HAP-1 (cell line): ENCODE results near the gene CLTB.

Experiments used
- DNase-seq, 2 experiments: peaks; one replicate each; pipeline ENCODE4 v3.0.0-alpha.2; 2016 to 2020; ENCODE audit warnings: low spot score in 2 of 2
- H3K27me3 ChIP-seq: fragments of 250-450 bp; sonication (Bioruptor Pico); 2 replicates; pipeline ENCODE4 v1.5.1; 2020; ENCODE audit warnings: low read depth, mild to moderate bottlenecking, moderate library complexity
- H3K36me3 ChIP-seq: fragments of 250-450 bp; sonication (Bioruptor Pico); replicated peaks from 2 replicates; pipeline ENCODE4 v1.5.1; 2020; ENCODE audit warnings: mild to moderate bottlenecking
- H3K4me1 ChIP-seq: fragments of 250-450 bp; sonication (Bioruptor Pico); 2 replicates; pipeline ENCODE4 v1.5.1; 2020; ENCODE audit warnings: mild to moderate bottlenecking
- H3K4me3 ChIP-seq: fragments of 250-450 bp; sonication (Bioruptor Pico); 2 replicates; pipeline ENCODE4 v1.5.1; 2020; ENCODE audit warnings: mild to moderate bottlenecking, moderate library complexity
- H3K9me3 ChIP-seq: fragments of 250-450 bp; sonication (Bioruptor Pico); 2 replicates; pipeline ENCODE4 v1.5.1; 2020; ENCODE audit warnings: mild to moderate bottlenecking, moderate library complexity
- in situ Hi-C: fragments of 300-500 bp; cut with MboI; formaldehyde crosslinking; loops from 3 replicates; pipeline ENCODE4 v1.14.3; 2020; ENCODE audit warnings: low sequenced_read_pairs, inconsistent platforms, mixed read lengths

Gene CLTB

DNA sequence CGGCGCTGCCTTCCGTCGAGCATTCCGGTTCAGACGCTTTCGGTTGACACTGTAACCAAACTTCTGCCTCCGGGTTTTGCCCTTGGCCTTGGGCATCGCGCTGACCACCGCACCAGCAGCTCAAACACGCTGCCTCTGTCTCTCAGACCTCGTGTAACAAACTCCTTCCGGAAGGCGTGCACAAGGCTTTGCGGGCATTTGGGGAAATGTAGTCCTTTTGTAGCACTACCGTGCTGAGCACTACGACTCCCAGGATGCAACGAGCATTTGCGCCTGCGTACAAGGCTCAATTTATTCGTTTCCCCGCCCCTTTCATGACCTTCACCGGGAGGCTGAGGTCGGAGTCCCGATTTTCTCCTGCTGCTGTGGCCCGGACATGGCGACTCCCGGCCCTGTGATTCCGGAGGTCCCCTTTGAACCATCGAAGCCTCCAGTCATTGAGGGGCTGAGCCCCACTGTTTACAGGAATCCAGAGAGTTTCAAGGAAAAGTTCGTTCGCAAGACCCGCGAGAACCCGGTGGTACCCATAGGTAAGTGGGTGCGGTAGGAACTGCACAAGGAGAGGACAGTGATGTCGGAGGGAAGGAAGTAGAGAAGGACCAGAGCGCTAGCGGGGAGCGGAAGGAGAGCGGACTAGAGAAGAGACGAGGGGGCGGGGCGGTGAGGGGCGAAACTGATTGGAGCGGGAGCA lies 27.8 kb downstream of the CLTB start, which contains the start of the genes HIGD2A and NOP16:
Gene HIGD2A (plus strand): TSS at position 308 of the 691 bp plus-strand sequence. CDS start 69 bp downstream, at position 377.
Gene NOP16 (minus strand): TSS at position 155 of the 691 bp plus-strand sequence. CDS start 59 bp downstream, at position 96.
- Histone ChIP-seq H3K4me1 (peaks cover 4% of the 10 kb centered on the region; the same call in 1 of the 2 replicates), H3K36me3 (peaks cover 52% of the 10 kb centered on the region), H3K4me3 (peak within 1 kb of the TSS; percentile 73), H3K9me3 (no peaks in the 10 kb centered on the region), H3K27me3 (no peaks in the 10 kb centered on the region)
- in situ Hi-C loops = no loop called here
- DNase-seq = peak; percentile 99 to 100

DNA sequence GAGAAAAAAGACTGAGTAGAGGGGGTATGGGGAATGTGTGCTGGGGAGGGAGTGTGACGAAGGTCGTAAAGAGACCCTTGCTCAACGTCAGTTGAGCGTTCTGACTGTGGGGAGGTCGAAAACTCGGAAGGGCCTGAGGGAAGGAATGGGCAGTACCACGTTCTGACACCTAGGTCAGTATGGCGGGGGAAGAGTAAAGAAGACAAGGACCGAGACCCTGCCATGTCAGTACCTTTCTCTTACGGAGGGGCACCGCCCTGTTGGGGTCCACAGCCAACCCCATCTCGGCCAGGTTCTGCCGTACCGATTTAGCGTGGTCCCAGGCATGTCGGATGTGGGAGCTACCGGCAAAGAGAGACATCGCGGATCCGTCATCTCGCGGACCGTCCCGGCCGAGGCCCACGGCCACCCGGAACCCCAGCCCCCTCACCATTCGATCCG lies 28.3 kb downstream of the CLTB start:
- Histone ChIP-seq H3K4me3 (peak overlapping the region; percentile 73), H3K27me3 (no peaks in the 10 kb centered on the region), H3K36me3 (peaks cover 52% of the 10 kb centered on the region), H3K9me3 (no peaks in the 10 kb centered on the region), H3K4me1 (peaks cover 4% of the 10 kb centered on the region; the same call in 1 of the 2 replicates)
- DNase-seq = peak; percentile 34 to 52
- in situ Hi-C loops = no loop called here

DNA sequence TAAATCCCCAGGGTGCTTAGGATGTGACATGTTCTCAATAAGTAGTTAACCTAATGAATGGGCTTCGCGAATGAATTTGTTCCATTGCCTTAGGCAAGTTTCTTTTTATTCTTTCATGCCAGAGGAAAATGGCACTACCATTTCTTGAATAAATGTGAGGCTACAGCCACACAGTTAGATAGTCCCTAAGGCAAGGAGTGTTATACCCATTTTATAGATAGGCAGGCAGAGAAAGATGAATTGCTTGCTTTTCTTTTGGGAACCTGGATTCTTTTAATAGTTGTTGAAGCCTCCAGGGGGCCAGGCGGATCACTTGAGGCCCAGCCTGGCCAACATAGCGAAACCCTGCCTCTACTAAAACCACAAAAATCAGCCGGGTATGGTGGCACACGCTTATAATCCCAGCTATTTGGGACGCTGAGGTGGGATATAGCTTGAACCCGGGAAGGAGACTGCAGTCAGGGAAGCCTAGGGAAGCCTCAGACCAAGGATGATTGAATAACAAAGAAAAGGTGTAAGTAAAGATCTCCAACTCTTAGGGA lies 28.9 kb downstream of the CLTB start:
- Histone ChIP-seq H3K4me3 (peak overlapping the region; percentile 73), H3K36me3 (peaks cover 56% of the 10 kb centered on the region), H3K4me1 (peaks cover 4% of the 10 kb centered on the region; the same call in 1 of the 2 replicates), H3K9me3 (no peaks in the 10 kb centered on the region), H3K27me3 (no peaks in the 10 kb centered on the region)
- in situ Hi-C loops = no loop called here
- DNase-seq = peak in 1 of 2 experiments; percentile 40

DNA sequence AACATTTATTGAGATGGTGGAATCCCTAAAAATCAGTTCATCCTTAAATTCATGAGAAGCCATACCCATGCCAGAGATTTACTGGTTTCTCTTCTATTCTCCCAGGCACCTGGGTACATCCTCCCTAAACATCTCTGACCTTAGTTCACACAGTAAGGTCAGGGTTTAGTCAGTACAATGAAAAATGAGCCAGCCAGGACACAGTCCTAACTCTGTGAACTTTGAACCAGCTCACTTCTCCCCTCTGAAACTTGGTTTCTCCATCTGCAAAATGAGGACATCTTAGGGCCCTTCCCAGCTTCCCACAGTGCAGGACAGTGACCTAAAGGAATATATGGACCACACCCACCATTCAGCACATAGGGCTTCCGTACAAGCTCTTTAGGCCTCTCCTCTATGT lies 29.8 kb downstream of the CLTB start:
- in situ Hi-C loops = no loop called here
- Histone ChIP-seq H3K4me3 (peak overlapping the region; percentile 73; the same call in 1 of the 2 replicates), H3K36me3 (peaks cover 59% of the 10 kb centered on the region), H3K9me3 (no peaks in the 10 kb centered on the region), H3K27me3 (no peaks in the 10 kb centered on the region), H3K4me1 (peaks cover 4% of the 10 kb centered on the region; the same call in 1 of the 2 replicates)
- DNase-seq = no peak

DNA sequence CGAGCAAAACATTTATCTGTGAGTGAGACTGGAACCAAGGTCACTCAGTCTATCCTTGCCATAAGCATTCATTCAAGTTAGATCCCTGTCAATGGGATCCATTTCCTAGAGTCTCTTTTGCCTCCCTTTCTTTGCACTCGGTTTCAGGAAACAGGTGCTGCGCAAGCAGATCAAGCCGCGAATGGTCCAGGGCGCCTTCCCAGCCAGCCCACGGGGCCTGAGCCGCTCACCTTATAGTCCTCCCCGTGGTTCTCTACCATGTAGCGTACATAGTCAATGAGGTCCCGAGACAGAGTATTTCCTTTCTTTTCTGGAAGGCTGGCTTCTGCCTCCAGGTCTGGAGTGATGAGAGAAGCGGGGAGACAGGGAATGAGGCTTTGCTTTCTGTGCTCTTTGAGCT lies 31.3 kb downstream of the CLTB start:
- in situ Hi-C loops = no loop called here
- no peak for DNase-seq
- peaks cover 4% of the 10 kb centered on the region; the same call in 1 of the 2 replicates for H3K4me1 ChIP-seq
- peaks cover 52% of the 10 kb centered on the region for H3K36me3 ChIP-seq
- no peak overlapping the region for H3K4me3 ChIP-seq
- H3K9me3 ChIP-seq = no peaks in the 10 kb centered on the region
- H3K27me3 ChIP-seq = no peaks in the 10 kb centered on the region

DNA sequence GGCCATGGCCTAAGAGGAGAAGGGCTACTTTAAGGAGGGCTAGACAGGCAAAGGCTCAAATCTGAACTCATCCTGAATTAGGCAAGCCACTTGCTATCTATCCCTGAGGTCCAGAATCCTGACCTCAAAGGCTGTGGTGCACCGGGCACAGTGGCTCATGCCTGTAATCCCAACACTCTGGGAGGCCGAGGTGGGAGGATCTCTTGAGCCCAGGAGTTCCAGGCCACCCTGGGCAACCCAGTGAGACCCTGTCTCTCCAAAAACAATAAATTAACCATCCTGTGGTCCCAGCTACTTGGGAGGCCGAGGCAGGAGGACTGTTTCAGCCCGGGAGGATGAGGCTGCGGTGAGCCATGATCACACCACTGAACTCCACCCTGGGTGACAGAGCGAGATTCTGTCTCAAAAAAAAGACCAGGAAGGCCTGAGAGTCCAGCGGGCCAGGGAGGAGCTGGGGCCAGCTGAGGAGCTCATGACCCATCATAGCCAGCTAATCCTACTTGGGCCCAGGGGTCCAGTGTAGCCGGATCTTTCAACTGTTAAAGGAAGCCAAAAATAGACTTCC lies 31.9 kb downstream of the CLTB start:
- H3K4me3 ChIP-seq = no peak overlapping the region
- H3K27me3 ChIP-seq = no peaks in the 10 kb centered on the region
- no peak for DNase-seq
- no peaks in the 10 kb centered on the region; the same call in 1 of the 2 replicates for H3K4me1 ChIP-seq
- in situ Hi-C loops = no loop called here
- H3K36me3 ChIP-seq = peaks cover 52% of the 10 kb centered on the region
- no peaks in the 10 kb centered on the region for H3K9me3 ChIP-seq

DNA sequence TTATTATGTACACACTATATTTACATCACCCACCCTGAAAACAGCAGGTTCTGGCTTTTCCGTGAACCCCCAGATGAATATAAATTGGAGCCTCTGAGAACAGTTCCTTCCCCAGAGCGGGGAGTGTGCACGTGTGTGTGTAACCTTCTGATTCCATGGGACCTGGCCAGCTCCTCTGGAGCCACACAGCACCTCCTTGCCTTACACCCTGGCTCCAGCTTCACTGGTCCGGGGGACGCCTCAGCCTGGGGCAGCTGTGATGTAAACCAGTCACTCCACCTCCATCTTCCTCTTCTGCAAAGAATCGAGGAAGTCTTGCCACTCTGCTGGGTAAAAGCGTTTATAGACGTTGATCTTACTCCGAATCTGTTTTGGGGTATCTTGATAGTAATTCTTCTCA lies 32.4 kb downstream of the CLTB start:
- H3K27me3 ChIP-seq = no peaks in the 10 kb centered on the region
- in situ Hi-C loops = no loop called here
- no peaks in the 10 kb centered on the region for H3K9me3 ChIP-seq
- H3K4me3 ChIP-seq = no peak overlapping the region
- no peak for DNase-seq
- no peaks in the 10 kb centered on the region for H3K4me1 ChIP-seq
- peaks cover 52% of the 10 kb centered on the region for H3K36me3 ChIP-seq

DNA sequence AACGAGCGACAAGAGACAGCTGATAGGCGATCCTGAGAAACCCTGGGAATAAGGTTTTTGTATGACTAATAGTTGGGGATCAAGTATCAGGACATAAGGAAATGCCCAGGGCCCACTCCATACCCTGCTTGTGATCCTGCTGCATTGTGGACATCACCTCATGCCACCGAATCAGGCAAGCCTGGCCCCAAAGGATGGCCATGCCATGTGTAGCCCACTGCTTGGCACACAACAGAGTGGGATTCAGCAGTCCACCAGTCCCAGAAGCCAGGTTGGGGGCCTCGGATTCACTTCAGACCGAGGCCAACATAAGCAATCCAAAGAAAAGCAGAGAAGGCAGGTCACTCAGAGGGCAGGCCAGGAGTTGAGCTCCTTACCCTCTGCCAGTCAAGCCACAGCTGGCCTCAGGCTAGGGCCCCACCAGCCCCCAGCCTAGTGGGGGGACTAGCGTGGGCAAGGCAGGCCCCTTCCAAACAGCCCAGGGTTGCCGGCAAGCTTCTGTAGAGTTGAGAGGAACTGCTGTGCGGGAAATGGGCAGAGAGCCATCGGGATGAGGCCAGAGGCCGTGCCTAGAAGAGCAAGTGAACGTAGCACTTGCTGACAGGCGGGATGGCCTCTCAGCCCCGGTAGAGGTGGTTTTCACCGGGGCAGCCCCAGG lies 33.0 kb downstream of the CLTB start:
- Histone ChIP-seq H3K4me1 (no peaks in the 10 kb centered on the region), H3K27me3 (no peaks in the 10 kb centered on the region), H3K4me3 (no peak overlapping the region), H3K36me3 (peaks cover 52% of the 10 kb centered on the region), H3K9me3 (no peaks in the 10 kb centered on the region)
- in situ Hi-C loops = no loop called here
- no peak for DNase-seq

DNA sequence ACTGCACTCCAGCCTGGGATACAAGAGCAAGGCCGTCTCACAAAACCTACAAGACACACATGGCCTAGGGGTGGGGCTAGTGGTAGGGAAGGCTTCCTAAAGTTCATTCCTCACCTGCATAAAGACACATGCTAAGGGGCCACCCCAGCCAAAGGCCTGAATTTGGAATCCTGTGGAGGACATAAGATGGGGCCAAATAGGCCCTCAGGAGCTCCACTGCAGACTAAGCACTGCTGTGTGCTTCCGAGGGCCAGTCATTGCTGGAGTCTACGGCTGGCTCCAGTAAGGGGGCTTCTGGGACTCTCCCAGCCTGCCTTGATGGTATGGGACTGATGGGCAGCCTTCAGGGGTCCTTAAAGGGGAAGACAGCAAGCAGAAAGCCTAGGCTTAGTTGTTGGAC lies 33.6 kb downstream of the CLTB start:
- no peaks in the 10 kb centered on the region for H3K4me1 ChIP-seq
- no peak for DNase-seq
- H3K36me3 ChIP-seq = peaks cover 52% of the 10 kb centered on the region
- H3K4me3 ChIP-seq = no peak overlapping the region
- no peaks in the 10 kb centered on the region for H3K27me3 ChIP-seq
- no peaks in the 10 kb centered on the region for H3K9me3 ChIP-seq
- in situ Hi-C loops = no loop called here

DNA sequence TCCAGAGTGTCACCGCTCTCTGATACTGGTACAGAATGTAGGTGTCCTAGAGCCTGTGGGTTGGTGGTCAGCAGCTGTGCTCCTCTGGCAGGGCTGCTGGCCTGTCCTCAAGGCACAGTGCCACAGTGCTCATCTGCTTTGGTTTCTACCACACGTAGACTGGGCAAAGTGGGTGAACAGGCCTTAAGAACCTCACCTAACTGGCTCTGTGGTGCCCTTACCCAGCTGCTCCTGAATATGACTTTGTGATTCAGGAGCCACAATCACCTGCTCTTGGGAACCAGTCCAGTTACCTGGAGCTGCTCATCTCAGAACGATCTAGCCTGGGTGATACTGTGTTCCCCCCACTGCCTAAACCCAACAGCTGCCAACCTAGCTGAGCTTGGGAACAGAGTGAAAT lies 34.4 kb downstream of the CLTB start:
- in situ Hi-C loops = no loop called here
- no peaks in the 10 kb centered on the region for H3K27me3 ChIP-seq
- no peak overlapping the region for H3K4me3 ChIP-seq
- no peak for DNase-seq
- H3K9me3 ChIP-seq = no peaks in the 10 kb centered on the region
- peaks cover 52% of the 10 kb centered on the region for H3K36me3 ChIP-seq
- no peaks in the 10 kb centered on the region for H3K4me1 ChIP-seq

DNA sequence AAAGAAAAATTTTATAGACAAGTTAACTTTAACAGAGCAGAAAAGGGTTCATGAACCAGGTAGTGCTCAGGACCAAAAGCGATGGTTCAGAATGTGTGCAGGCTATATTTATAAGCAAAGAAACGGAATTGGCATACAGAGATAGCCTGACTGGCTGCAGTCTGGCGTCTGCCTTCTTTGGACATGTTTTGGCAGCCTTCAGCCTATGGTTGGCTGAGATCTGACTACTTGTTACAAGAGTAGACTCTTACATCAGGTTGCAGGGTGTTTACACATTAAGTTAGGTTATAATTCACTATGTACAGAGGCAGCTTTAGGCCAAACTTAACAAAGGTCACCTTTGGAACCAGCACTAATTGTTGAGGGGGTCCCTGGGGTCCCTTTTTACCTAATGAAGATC lies 34.9 kb downstream of the CLTB start:
- Histone ChIP-seq H3K36me3 (peaks cover 48% of the 10 kb centered on the region), H3K27me3 (no peaks in the 10 kb centered on the region), H3K9me3 (no peaks in the 10 kb centered on the region), H3K4me1 (no peaks in the 10 kb centered on the region), H3K4me3 (no peak overlapping the region)
- in situ Hi-C loops = no loop called here
- DNase-seq = no peak

DNA sequence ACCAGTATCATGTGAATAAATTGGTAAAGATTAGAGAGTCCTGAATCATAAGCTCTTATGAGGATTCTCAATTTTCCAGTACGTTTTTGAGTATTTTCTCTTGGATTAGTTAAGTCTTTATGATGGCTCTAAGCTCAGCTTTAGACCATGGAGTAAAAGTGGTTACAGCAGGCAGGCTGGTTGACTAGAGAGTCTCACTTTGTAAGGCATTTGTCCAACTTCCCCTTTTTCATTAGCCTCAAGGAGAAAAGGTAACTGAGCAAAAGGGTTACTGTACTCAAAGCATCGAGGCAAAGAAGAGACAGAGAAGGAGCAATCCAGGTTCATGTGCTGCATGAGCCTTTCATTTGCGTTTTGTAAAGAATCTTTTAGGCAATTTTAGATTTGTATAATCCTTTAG lies 36.5 kb downstream of the CLTB start:
- no peak for DNase-seq
- Histone ChIP-seq H3K36me3 (peaks cover 33% of the 10 kb centered on the region), H3K4me1 (no peaks in the 10 kb centered on the region), H3K4me3 (no peak overlapping the region), H3K9me3 (no peaks in the 10 kb centered on the region), H3K27me3 (no peaks in the 10 kb centered on the region)
- in situ Hi-C loops = no loop called here

DNA sequence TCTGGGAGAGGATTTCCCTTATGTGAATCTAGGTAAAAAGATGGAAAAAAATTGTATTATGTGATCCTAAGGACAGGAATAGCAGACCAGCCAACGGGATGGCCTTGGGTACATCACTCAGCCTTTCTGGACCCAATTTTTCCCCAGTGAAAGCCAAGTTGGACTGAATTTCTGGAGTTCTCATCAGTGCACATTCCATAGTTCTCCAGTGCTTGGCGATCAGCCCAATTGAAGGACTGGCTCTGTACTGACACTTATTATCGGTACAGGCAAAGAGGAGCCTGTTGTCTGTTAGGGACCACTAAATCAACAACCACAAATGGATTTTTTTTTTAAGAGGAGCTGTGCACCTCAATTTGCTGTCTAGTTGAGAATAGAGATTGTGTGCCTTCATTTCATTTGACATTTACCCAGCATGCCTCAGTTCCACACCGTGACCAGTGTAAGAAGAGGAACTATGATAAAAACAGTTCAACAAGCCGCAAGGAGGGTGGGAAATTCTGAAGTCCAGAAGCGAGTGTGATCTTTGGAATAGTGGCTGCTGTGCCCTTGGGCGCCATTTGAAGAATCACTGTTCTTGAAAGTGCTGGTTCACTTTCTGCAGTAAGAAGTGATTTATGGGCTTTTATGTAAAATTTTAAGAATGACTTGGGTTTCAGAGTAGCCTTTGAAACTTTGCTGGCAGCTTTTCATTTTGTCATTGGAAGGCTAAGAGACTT lies 43.1 kb downstream of the CLTB start:
- Histone ChIP-seq H3K9me3 (no peaks in the 10 kb centered on the region), H3K27me3 (no peaks in the 10 kb centered on the region), H3K4me1 (peaks cover 4% of the 10 kb centered on the region; the same call in 1 of the 2 replicates), H3K4me3 (no peak overlapping the region), H3K36me3 (no peaks in the 10 kb centered on the region)
- DNase-seq = no peak
- in situ Hi-C loops = no loop called here
